Neural cell (in vitro differentiated cells): Measurements from ENCODE around the gene PDGFA.

Experiments used
- EP300 ChIP-seq: fragments of 450-650 bp; conservative IDR thresholded peaks from 2 replicates; pipeline ENCODE4 v1.6.1; 2014; ENCODE audit warnings: antibody characterized with exemption, mild to moderate bottlenecking, moderate library complexity; ENCODE audit not compliant: poor library complexity, severe bottlenecking
- EZH2 ChIP-seq: fragments of 200-600, 300-800 bp; shearing (Covaris generic), sonication (generic); IDR thresholded peaks from 2 replicates; pipeline ENCODE4 v1.6.1; 2014; ENCODE audit warnings: antibody characterized with exemption, low read length, borderline replicate concordance, mild to moderate bottlenecking; ENCODE audit not compliant: insufficient read depth, poor library complexity, severe bottlenecking
- POLR2AphosphoS5 ChIP-seq: IDR thresholded peaks from 2 replicates; pipeline ENCODE4 v1.6.1; 2012
- SMC3 ChIP-seq: fragments of 450-650 bp; conservative IDR thresholded peaks from 2 replicates; pipeline ENCODE4 v1.6.1; 2014; ENCODE audit warnings: antibody characterized with exemption, mild to moderate bottlenecking, moderate library complexity; ENCODE audit not compliant: poor library complexity
- TAF1 ChIP-seq: IDR thresholded peaks from 2 replicates; pipeline ENCODE4 v1.6.1; 2012; ENCODE audit warnings: low read depth
- TF ChIP-seq, protein P1 (sequence below): fragments of 450-650 bp; IDR thresholded peaks from 2 replicates; pipeline ENCODE4 v1.5.1; 2014; ENCODE audit warnings: antibody characterized with exemption, mild to moderate bottlenecking, moderate library complexity; ENCODE audit not compliant: poor library complexity, severe bottlenecking
- TF ChIP-seq, protein P2 (sequence below): IDR thresholded peaks from 2 replicates; pipeline ENCODE4 v1.6.1; 2012; ENCODE audit warnings: borderline replicate concordance

DNA sequence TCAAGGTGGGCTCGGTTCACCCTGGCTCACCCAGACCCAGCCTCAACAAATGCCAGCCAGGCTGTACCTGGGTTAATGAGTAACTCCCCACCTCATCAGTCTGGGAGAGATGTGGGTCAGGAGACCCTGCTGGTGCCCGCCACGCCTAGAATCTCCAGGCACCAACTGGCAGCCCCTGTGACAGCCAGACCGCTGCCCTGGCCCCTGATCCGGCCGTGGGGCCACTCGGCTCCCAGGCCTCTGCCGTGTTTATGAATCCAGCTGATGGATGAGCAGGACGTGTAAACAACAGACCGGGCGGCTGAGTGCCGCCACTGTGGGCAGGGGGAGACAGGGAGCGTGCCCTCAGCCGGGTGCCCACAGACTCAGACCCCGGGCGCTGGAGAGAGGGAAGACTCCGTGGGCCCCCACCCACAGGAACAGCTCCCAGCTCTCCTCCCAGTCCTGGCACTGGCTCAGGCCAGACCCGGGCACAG lies 34.0 kb upstream of the PDGFA start:
- TF ChIP-seq, protein P1, sequence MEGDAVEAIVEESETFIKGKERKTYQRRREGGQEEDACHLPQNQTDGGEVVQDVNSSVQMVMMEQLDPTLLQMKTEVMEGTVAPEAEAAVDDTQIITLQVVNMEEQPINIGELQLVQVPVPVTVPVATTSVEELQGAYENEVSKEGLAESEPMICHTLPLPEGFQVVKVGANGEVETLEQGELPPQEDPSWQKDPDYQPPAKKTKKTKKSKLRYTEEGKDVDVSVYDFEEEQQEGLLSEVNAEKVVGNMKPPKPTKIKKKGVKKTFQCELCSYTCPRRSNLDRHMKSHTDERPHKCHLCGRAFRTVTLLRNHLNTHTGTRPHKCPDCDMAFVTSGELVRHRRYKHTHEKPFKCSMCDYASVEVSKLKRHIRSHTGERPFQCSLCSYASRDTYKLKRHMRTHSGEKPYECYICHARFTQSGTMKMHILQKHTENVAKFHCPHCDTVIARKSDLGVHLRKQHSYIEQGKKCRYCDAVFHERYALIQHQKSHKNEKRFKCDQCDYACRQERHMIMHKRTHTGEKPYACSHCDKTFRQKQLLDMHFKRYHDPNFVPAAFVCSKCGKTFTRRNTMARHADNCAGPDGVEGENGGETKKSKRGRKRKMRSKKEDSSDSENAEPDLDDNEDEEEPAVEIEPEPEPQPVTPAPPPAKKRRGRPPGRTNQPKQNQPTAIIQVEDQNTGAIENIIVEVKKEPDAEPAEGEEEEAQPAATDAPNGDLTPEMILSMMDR, result no peak
- no peak for TF ChIP-seq EZH2
- TF ChIP-seq TAF1, result no peak
- TF ChIP-seq POLR2AphosphoS5, result no peak
- TF ChIP-seq, protein P2, sequence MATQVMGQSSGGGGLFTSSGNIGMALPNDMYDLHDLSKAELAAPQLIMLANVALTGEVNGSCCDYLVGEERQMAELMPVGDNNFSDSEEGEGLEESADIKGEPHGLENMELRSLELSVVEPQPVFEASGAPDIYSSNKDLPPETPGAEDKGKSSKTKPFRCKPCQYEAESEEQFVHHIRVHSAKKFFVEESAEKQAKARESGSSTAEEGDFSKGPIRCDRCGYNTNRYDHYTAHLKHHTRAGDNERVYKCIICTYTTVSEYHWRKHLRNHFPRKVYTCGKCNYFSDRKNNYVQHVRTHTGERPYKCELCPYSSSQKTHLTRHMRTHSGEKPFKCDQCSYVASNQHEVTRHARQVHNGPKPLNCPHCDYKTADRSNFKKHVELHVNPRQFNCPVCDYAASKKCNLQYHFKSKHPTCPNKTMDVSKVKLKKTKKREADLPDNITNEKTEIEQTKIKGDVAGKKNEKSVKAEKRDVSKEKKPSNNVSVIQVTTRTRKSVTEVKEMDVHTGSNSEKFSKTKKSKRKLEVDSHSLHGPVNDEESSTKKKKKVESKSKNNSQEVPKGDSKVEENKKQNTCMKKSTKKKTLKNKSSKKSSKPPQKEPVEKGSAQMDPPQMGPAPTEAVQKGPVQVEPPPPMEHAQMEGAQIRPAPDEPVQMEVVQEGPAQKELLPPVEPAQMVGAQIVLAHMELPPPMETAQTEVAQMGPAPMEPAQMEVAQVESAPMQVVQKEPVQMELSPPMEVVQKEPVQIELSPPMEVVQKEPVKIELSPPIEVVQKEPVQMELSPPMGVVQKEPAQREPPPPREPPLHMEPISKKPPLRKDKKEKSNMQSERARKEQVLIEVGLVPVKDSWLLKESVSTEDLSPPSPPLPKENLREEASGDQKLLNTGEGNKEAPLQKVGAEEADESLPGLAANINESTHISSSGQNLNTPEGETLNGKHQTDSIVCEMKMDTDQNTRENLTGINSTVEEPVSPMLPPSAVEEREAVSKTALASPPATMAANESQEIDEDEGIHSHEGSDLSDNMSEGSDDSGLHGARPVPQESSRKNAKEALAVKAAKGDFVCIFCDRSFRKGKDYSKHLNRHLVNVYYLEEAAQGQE, result no peak
- no peak for TF ChIP-seq EP300
- no peak for TF ChIP-seq SMC3
